NCI-H526 treated with DMSO at 0.1 percent for 48 hours (cell line): Measurements from ENCODE around the gene THADA.

Source experiments
- DNase-seq: peaks from one replicate; lab custom pipeline; 2025; lab: John Stamatoyannopoulos, UW

The THADA gene

DNA sequence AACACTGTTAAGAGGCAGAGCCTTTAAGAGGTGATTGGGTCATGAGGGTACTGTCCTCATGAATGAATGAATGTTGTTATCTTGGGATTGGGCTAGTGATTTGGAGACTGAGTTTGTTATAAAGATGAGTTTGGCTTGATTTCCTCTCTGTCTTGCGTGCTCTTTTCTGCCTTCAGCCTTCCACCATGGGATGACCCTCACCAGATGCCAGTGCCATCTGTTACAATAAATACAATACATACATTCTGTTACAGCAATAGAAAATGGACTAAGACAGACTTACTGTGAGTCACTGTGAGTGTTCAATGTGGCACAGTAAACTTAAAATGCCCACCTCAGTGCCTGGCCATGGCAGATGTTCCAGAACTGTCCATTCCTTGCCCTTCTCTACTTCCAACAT is 274.4 kb downstream of the THADA start:
- DNase-seq = no peak

- no peak for DNase-seq
These were observed 276.3 kb downstream of the THADA start for GRCh38 chr2:43319541-43319940.

DNA sequence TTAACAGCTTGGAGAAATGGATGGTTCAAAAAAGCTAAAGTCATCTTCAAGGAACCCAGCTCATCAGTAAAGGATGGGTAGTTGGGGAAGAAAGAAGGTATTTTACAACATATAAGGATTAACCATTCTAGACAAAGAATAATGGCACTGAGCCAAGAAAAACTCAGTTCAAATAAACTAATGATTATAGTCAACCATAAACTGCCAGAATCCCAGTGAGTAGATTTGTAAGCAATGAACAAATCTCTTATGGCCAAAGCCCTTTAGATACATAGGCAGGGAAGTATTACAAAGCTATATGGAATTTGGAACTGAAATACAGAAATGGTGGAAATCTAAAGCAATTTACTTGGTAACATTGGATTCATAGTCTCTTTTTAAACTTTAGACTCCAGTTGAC is 277.0 kb downstream of the THADA start:
- no peak for DNase-seq

GRCh38 chr2:43317680-43318079 is 278.2 kb downstream of the THADA start:
- DNase-seq = no peak

- no peak for DNase-seq
These were observed 278.6 kb downstream of the THADA start for GRCh38 chr2:43317194-43317593.

DNA sequence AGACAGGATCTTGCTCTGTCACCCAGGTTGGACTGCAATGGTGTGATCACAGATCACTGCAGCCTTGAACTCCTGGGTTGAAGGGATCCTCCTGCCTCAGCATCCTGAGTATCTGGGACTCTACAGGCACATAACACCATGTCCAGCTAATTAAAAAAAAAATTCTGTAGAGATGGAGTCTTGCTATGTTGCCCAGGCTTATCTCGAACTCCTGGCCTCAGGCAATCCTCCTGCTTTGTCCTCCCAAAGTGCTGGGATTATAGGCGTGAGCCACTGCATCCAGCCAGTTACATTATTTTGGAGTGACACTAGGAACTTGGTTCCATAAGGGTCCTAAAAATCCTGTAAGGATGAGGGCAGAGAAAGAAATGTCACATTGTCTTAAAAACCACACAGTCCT is 280.4 kb downstream of the THADA start:
- DNase-seq = no peak

GRCh38 chr2:43314299-43314927 is 281.4 kb downstream of the THADA start:
- no peak for DNase-seq

GRCh38 chr2:43313642-43314017 is 282.2 kb downstream of the THADA start:
- no peak for DNase-seq

GRCh38 chr2:43312755-43313641 is 282.8 kb downstream of the THADA start:
- no peak for DNase-seq

GRCh38 chr2:43311276-43311675 is 284.6 kb downstream of the THADA start:
- DNase-seq = no peak

DNA sequence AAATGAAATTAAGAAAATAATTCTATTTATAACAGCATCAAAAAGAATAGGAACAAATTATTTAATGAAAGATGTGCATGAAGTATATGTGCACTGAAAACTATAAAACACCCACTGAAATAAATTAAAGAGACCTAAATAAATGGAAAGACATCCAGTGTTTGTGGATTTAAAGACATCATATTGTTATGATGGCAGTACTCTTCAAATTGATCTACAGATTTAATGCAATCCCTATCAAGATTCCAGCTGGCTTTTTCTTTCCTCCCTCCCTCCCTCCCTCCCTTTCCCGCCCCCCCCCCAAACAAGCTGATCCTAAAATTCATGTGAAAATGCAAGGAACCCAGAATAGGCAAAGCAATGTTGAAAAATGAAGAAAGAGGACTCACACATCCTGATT is 285.9 kb downstream of the THADA start:
- no peak for DNase-seq

- DNase-seq = no peak
These were observed 287.9 kb downstream of the THADA start for GRCh38 chr2:43307973-43308372.

GRCh38 chr2:43307046-43307445 is 288.8 kb downstream of the THADA start:
- no peak for DNase-seq

DNA sequence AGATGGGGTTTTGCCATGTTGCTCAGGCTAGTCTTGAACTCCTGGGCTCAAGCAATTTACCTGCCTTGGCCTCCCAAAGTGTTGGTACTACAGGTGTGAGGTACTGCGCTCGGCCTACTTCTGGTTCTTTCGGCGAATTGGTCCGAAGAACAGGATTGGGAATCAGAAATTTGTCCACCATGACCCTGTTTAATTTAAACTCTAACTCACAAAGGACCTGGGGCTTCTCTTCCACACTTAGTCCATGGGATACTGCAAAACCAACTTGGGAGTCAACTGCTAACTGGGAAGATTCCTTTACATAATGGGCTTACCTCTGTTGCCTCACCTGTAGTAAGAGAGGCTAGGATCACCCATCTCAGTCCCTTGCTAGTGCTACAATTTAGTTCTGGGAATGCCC is 289.6 kb downstream of the THADA start:
- no peak for DNase-seq

- DNase-seq = no peak
These were observed 290.3 kb downstream of the THADA start for GRCh38 chr2:43305517-43305916.

GRCh38 chr2:43305012-43305411 is 290.8 kb downstream of the THADA start:
- DNase-seq = no peak

DNA sequence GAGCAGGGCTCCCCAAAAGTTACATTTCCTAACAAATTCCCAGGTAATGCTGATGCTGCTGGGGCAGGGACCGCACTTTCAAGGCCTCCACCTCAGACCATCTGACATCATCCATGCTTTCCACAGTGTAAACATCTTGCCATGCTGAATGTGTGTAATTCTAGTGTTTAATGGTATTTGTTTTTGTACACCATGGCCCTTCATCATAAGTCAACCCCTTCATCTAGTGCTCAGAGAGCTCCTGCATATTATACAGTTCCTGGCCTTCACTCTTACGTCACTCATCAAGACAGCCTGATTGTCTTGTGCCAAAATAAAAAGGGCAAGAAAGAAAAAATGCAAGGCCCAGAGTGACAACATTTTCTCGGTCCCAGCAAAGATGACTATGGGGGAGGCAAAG is 291.9 kb downstream of the THADA start:
- DNase-seq = no peak

- no peak for DNase-seq
These were observed 292.8 kb downstream of the THADA start for GRCh38 chr2:43302961-43303494.

- no peak for DNase-seq
These were observed 293.5 kb downstream of the THADA start for GRCh38 chr2:43302182-43302960.

DNA sequence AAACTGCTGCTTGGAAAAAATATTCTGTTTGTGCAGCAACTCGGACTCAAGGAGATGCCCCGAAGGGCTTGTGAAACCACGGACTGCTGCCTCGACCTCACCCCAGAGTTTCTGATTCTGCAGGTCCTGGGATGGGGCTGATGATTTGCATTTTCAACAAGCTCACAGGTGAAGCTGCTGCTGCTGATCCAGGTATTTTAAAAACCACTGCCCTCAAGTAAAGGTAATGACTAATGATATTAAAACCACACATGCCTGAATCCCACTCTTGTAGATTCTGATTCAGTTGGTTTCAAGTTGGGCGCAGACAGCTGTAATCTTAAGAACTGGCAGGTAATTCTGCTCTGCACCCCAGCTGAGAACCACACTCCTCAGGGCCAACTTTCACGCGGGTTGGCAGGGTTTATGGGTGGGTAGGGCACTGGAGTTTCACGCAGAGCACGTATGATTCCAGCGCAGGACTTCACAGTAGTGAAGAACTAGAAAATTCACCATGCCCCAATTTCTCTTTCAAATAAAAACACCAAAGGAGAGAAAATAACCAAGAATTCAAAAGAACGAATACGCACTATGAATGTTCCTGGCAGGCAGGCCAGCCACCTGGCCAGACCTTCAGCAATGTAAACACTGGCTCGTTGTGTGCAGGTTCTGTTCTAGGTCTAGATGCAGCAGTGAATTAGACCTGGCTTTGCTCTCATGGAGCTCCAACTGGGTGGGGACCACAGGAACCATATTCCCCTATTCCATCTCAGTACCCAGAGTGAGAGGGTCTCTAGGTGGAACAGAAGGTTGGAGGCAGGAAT is 294.9 kb downstream of the THADA start:
- DNase-seq = no peak

- no peak for DNase-seq
These were observed 295.6 kb downstream of the THADA start for GRCh38 chr2:43300222-43300621.

DNA sequence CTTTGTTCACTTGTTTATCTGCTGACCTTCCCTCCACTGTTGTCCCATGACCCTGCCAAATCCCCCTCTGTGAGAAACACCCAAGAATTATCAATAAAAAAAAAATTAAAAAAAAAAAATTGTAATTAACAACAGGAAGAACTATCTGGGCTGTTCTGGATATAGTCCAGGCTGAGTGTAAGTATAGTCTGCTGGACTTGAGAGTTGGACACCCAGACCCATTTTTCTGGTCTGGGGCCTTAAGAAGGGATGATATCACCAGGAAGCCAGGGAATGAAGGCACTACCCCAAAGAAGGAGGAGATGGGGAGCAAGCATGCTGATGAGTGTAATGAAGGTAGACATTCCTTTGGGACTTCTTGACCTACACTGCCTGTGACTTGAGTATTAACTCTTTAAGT is 297.3 kb downstream of the THADA start:
- no peak for DNase-seq
